ENCODE data around the gene TPRA1. TPM values are rescaled to one million over a fixed set of nuclear protein-coding genes. Genes with fewer than 3 reads are reported as not detected.
A peak's percentile ranks its signal among the peaks of the same experiment; 100 is the strongest.

Gene TPRA1
- total RNA-seq (2012; rRNA removed) (15.3 and 17.9 TPM in 2 replicates), polyA plus RNA-seq (2012; rRNA removed) (40.1 and 40.3 TPM in 2 replicates), Bru-seq, nascent RNA (percentile 70 among the genes with signal in this experiment), BruChase-seq, experiment 1, labeled RNA remaining after a 6-hour chase (percentile 67 among the genes with signal in this experiment), BruChase-seq, experiment 2, labeled RNA remaining after a 2-hour chase (percentile 67 among the genes with signal in this experiment)
- polyA plus RNA-seq (2012; cell fraction: cytosol; rRNA removed), result 26.3 and 64.4 TPM in 2 replicates
- 39.8 and 124 TPM in 2 replicates for polyA plus RNA-seq (2012; cell fraction: nucleus; rRNA removed; ENCODE audit: low replicate concordance)
- long read RNA-seq, transcript TPRA1-202 (11 exons, 1,933 nt), result major isoform, 69 of 126 reads
- long read RNA-seq, partial matches to known transcripts, result 14 of 126 reads
- long read RNA-seq, other reads (novel, unspliced or antisense), result 38 of 126 reads

- Histone ChIP-seq H3K27me3 (ENCODE audit: control insufficient read depth, insufficient read depth, low read length) (no peaks in the 10 kb centered on the region), H3K4ac (ENCODE audit: low read depth, low read length) (peak within 1 kb of the TSS; percentile 95), H2BK20ac (ENCODE audit: low read depth, low read length) (peak within 1 kb of the TSS; percentile 78), H3K79me1 (ENCODE audit: low read depth in 1 of 2, low read length in 2 of 2) (peaks cover 0 to 44% of the 10 kb centered on the region in 2 experiments; a peak in 2 of 4 replicates), H4K5ac (ENCODE audit: low read depth, low read length) (peak within 1 kb of the TSS; percentile 54), H2BK5ac (ENCODE audit: low read depth, low read length, poor library complexity, severe bottlenecking) (peak within 1 kb of the TSS; percentile 83), H3K9me3 (ENCODE audit: control insufficient read depth, insufficient read depth, low read length) (no peaks in the 10 kb centered on the region), H2AFZ (replicated peaks; ENCODE audit: low read length, poor library complexity) (peak within 1 kb of the TSS; percentile 94), H2AK9ac (replicated peaks; ENCODE audit: low read depth, low read length, poor library complexity) (peak within 1 kb of the TSS; percentile 93), H3K18ac (ENCODE audit: low read depth, low read length) (peak within 1 kb of the TSS; percentile 76), H3K27ac (ENCODE audit: insufficient read depth, low read length) (peak within 1 kb of the TSS; percentile 86), H4K20me1 (ENCODE audit: insufficient read depth, low read length) (peaks cover 39% of the 10 kb centered on the region), H3K23ac (ENCODE audit: low read depth, low read length) (peak within 1 kb of the TSS; percentile 97), H2BK120ac (ENCODE audit: low read depth, low read length) (peak within 1 kb of the TSS; percentile 89), H2BK15ac (ENCODE audit: low read depth, low read length) (peak within 1 kb of the TSS; percentile 91; the same call in 2 of the 3 replicates), H3K9ac (ENCODE audit: low read depth, low read length) (peak within 1 kb of the TSS; percentile 74), H4K91ac (ENCODE audit: insufficient read depth, low read depth, low read length) (peak within 1 kb of the TSS; percentile 89), H3K36me3 (ENCODE audit: control insufficient read depth, insufficient read depth, low read length) (no peaks in the 10 kb centered on the region), H2AK5ac (ENCODE audit: low read depth, low read length) (peak within 1 kb of the TSS; percentile 87), H3K4me3 (ENCODE audit: insufficient read depth, low read depth, low read length) (peak within 1 kb of the TSS; percentile 51), H3K9me1 (ENCODE audit: insufficient read depth, low read length) (peaks cover 28% of the 10 kb centered on the region), H3K14ac (replicated peaks; ENCODE audit: low read depth, low read length) (peak within 1 kb of the TSS; percentile 91), H3K56ac (ENCODE audit: extremely low read depth, insufficient read depth, low read length) (peak within 1 kb of the TSS; percentile 84), H3K4me2 (ENCODE audit: low read depth, low read length) (peak within 1 kb of the TSS; percentile 87), H3K4me1 (ENCODE audit: control insufficient read depth, insufficient read depth, low read length) (peaks cover 15% of the 10 kb centered on the region), H4K8ac (ENCODE audit: low read depth in 2 of 2, low read length in 2 of 2) (peak within 1 kb of the TSS; percentile 86 to 93)
- intact Hi-C loops (cut with micrococcal nuclease), result loop anchor here (5.0 kb wide), 1 partner anchor 461 kb away; the partner anchor contains the start of gene SEC61A1
- CTCF ChIA-PET, result interaction anchor here (0.6 to 4.2 kb wide), 2 partner anchors 16 to 1120 kb away, joined by 3 to 20 read pairs; no protein-coding TSS in a partner anchor
- dilution Hi-C loops (cut with HindIII; ENCODE audit: low sequenced_read_pairs, unreplicated experiment), result no loop called here
- POLR2A ChIA-PET (ENCODE audit: unreplicated experiment), result interaction anchor here (0.6 kb wide), 1 partner anchor 1050 kb away, joined by 3 read pairs; no protein-coding TSS in a partner anchor
- in situ Hi-C loops (cut with MboI; ENCODE audit: low sequenced_read_pairs), result no loop called here
- 0% methylated on average over 32 of the region's 72 CpGs; no CpG with 5 or more reads in 1 of the 2 experiments for WGBS, 2 experiments (ENCODE audit: extremely low coverage in 2 of 2, insufficient read length in 1 of 2)
- peak; percentile 77 for ATAC-seq (ENCODE audit: low read depth)
- BruUV-seq (replicated peaks), result no TSS peak
- DNase-seq, result peak; percentile 96
- TF ChIP-seq CHD1 (IDR thresholded peaks at IDR 0.05; ENCODE audit: low read depth, low read length) (0 out of 2 replicates have a peak, but pooled peaks have one; percentile 1), CEBPB (IDR thresholded peaks at IDR 0.05; ENCODE audit: low read depth, low read length) (peak; percentile 51; the same call in 1 of the 2 replicates), POLR2A (IDR thresholded peaks at IDR 0.05; ENCODE audit: low read depth, low read length) (peak; percentile 78), NFE2L2 (IDR thresholded peaks at IDR 0.05; ENCODE audit: low read depth, low read length) (no peak), FOS (IDR thresholded peaks at IDR 0.05; ENCODE audit: low read depth, low read length) (no peak), BHLHE40 (IDR thresholded peaks at IDR 0.05; ENCODE audit: low read depth, low read length) (peak; percentile 88), MAZ (IDR thresholded peaks at IDR 0.05; ENCODE audit: borderline replicate concordance, low read depth, low read length) (peak; percentile 45; the same call in 1 of the 2 replicates), RAD21 (IDR thresholded peaks at IDR 0.05; ENCODE audit: low read length) (peak; percentile 40), MXI1 (IDR thresholded peaks at IDR 0.05; ENCODE audit: borderline replicate concordance, low read depth, low read length) (peak; percentile 96)
- TF ChIP-seq, protein P1, sequence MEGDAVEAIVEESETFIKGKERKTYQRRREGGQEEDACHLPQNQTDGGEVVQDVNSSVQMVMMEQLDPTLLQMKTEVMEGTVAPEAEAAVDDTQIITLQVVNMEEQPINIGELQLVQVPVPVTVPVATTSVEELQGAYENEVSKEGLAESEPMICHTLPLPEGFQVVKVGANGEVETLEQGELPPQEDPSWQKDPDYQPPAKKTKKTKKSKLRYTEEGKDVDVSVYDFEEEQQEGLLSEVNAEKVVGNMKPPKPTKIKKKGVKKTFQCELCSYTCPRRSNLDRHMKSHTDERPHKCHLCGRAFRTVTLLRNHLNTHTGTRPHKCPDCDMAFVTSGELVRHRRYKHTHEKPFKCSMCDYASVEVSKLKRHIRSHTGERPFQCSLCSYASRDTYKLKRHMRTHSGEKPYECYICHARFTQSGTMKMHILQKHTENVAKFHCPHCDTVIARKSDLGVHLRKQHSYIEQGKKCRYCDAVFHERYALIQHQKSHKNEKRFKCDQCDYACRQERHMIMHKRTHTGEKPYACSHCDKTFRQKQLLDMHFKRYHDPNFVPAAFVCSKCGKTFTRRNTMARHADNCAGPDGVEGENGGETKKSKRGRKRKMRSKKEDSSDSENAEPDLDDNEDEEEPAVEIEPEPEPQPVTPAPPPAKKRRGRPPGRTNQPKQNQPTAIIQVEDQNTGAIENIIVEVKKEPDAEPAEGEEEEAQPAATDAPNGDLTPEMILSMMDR (conservative IDR thresholded peaks at IDR 0.05; ENCODE audit: low read depth, low read length), result peak; percentile 38
These were observed at the start of gene TPRA1 for GRCh38 chr3:127590593-127591465. Gene TPRA1 (minus strand): TSS chr3:127590733. CDS start chr3:127580146, 10,587 bp downstream.
